Lower leg skin (tissue), 3 donors: ENCODE results near the gene PARP15.

Experiments used
- POLR2A ChIP-seq, 2 donors: fragments of 450-650 bp; IDR thresholded peaks; one replicate each; pipeline ENCODE4 v1.6.1; 2016 to 2017; ENCODE audit warnings: antibody characterized with exemption in 2 of 2, mild to moderate bottlenecking in 1 of 2, moderate library complexity in 1 of 2
- TF ChIP-seq, protein P1 (sequence below), 3 donors: fragments of 450-650 bp; IDR thresholded peaks; one replicate each; pipeline ENCODE4 v1.5.1; 2016; ENCODE audit warnings: antibody characterized with exemption in 3 of 3, mild to moderate bottlenecking in 3 of 3, moderate library complexity in 2 of 3

DNA sequence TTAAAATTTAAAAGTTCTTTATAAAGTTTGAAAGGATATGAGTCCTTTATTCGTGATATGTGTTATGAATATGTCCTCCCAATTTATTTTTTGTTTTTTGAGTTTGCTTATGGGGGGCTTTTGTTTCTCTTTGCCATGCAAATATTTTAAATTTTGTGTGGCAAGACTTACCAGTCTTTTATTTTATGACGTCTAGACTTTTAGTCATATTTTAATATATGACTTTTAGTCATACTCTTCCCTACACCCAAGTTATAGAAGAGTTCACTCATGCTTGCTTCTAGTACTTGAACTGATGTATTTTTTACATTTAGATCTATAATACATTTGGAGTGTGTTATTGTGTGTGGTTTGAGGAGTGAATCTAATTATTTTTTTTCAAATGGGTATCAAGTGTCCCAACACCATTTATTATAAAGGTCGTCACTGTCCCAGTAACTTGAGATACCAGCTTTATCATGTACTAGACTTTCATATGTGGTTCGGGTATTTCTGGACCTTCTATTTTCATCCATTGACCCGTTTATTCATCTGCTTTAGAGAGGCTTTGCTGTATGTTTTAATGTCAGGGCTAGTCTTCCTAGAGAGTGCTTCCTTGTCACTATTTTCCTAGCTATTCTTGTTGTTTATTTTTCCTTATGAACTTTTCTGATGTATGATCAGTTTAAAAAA lies 755 bp downstream of the PARP15 start:
- no peak for TF ChIP-seq POLR2A (IDR thresholded peaks at IDR 0.05)
- TF ChIP-seq, protein P1, sequence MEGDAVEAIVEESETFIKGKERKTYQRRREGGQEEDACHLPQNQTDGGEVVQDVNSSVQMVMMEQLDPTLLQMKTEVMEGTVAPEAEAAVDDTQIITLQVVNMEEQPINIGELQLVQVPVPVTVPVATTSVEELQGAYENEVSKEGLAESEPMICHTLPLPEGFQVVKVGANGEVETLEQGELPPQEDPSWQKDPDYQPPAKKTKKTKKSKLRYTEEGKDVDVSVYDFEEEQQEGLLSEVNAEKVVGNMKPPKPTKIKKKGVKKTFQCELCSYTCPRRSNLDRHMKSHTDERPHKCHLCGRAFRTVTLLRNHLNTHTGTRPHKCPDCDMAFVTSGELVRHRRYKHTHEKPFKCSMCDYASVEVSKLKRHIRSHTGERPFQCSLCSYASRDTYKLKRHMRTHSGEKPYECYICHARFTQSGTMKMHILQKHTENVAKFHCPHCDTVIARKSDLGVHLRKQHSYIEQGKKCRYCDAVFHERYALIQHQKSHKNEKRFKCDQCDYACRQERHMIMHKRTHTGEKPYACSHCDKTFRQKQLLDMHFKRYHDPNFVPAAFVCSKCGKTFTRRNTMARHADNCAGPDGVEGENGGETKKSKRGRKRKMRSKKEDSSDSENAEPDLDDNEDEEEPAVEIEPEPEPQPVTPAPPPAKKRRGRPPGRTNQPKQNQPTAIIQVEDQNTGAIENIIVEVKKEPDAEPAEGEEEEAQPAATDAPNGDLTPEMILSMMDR (IDR thresholded peaks at IDR 0.05) = no peak
